Right lobe of liver (tissue), 6 donors: ENCODE results near the gene DOCK2. TPM values are rescaled to one million over a fixed set of nuclear protein-coding genes. Genes with fewer than 3 reads are reported as not detected.

Source experiments
- ATAC-seq, 4 donors: fragments of 200-7000 bp; cut with Tn5 transposase; one replicate each; pipeline ENCODE4 v1.9.1; 2020; ENCODE audit warnings: mild to moderate bottlenecking in 4 of 4, moderate library complexity in 4 of 4
- DNase-seq, 3 donors: peaks; one replicate each; pipeline ENCODE4 v3.0.0-alpha.2; 2020
- H3K27ac ChIP-seq, 3 donors: fragments of 200-600 bp; one replicate each; pipeline ENCODE4 v1.8.0; 2022
- H3K27me3 ChIP-seq, 2 donors: fragments of 200-600 bp; one replicate each; pipeline ENCODE4 v1.8.0; 2022
- H3K36me3 ChIP-seq, 4 donors: fragments of 200-600 bp; sonication (generic) in 1 of 4; one replicate each; pipeline versions ENCODE4 v1.5.1 to v1.8.0; 2017 to 2022; ENCODE audit warnings: control low read depth in 1 of 4
- H3K4me1 ChIP-seq, 4 donors: fragments of 200-600 bp; sonication (generic) in 1 of 4; one replicate each; pipeline versions ENCODE4 v1.5.1 to v1.8.0; 2017 to 2022; ENCODE audit warnings: control low read depth in 1 of 4
- H3K4me3 ChIP-seq, 3 donors: fragments of 200-600 bp; one replicate each; pipeline ENCODE4 v1.8.0; 2022
- H3K9me3 ChIP-seq, 4 donors: fragments of 200-600 bp; sonication (generic) in 1 of 4; one replicate each; pipeline versions ENCODE4 v1.5.1 to v1.8.0; 2017 to 2022; ENCODE audit warnings: control low read depth in 1 of 4
- POLR2A ChIP-seq: fragments of 450-650 bp; IDR thresholded peaks from one replicate; pipeline ENCODE4 v1.6.1; 2017; ENCODE audit warnings: antibody characterized with exemption, mild to moderate bottlenecking
- WGBS: methylation state at CpG from one replicate; pipeline ENCODE4 v1.1.6; 2018; ENCODE audit warnings: low coverage, low lambda C conversion rate; ENCODE audit not compliant: insufficient coverage; ENCODE audit errors: missing lambda C conversion rate; 5-methylcytosine and 5-hydroxymethylcytosine counted together
- intact Hi-C, 2 donors: fragments of 100-400 bp; cut with DNase I; formaldehyde crosslinking; loops; one replicate each; pipeline versions ENCODE4 v1.11.2 to v1.14.1; 2022
- total RNA-seq, 6 experiments: library from RNA; depleted of rRNA in 2 of 6; stranded (reverse); fragments of >200 nt in 2 of 6; fragmentation: NEBNext Ultra II Directional in 3 of 6; extraction: Animal tissue kit (Norgen Biotek cat#: 25700) in 3 of 6; gene quantifications; one replicate each; pipeline versions ENCODE4 v1.1.0 to v1.2.4, GENCODE V29; 2016 to 2023
- TF ChIP-seq, protein P1 (sequence below), 4 donors: fragments of 200-600 bp in 3 of 4; fragments of 450-650 bp in 1 of 4; IDR thresholded peaks; one replicate each; pipeline versions ENCODE4 v1.5.1 to v1.8.0; 2016 to 2022; ENCODE audit warnings: antibody characterized with exemption in 4 of 4, mild to moderate bottlenecking in 2 of 4
- donor health status: DM: no; HTN: yes; CAD: no.
- donor health status: DM: no; HTN: no; CAD: no.
- donor health status: DM: no; HTN: no; CAD: no.
- donor health status: DM: no; HTN: yes; CAD: no.
- donor health status: DM: no; HTN: yes; CAD: no.

Gene DOCK2
- total RNA-seq, 6 experiments from 2014 or later, result 5.0 to 14.5 (median 7.4) TPM

DNA sequence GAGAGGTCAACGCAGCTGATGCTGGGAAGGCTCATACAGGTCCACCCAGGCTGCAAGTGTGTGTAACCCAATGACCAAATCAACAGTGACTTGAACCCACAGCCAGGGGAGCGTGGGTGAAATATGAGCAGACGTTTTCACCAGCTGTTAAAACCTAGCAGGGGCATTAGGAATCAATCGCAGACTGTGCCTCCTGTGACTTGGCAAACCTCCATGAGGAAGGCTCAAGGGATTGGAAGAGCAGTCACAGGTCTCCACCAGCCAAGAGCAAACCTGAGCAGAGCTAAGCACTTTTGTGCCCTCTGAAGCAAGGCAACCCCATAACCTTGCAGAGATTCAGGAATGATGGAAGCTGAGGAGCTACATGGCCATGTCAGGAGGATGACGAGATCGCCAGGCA, 317.7 kb downstream of the DOCK2 start:
- Histone ChIP-seq H3K4me1 (no peaks in the 10 kb centered on the region), H3K9me3 (no peaks in the 10 kb centered on the region), H3K27me3 (no peaks in the 10 kb centered on the region), H3K4me3 (no peak overlapping the region), H3K27ac (no peak overlapping the region), H3K36me3 (no peaks in the 10 kb centered on the region)
- intact Hi-C loops, result no loop called here
- DNase-seq (no peak), ATAC-seq (no peak)
- no peak for TF ChIP-seq POLR2A
- TF ChIP-seq, protein P1, sequence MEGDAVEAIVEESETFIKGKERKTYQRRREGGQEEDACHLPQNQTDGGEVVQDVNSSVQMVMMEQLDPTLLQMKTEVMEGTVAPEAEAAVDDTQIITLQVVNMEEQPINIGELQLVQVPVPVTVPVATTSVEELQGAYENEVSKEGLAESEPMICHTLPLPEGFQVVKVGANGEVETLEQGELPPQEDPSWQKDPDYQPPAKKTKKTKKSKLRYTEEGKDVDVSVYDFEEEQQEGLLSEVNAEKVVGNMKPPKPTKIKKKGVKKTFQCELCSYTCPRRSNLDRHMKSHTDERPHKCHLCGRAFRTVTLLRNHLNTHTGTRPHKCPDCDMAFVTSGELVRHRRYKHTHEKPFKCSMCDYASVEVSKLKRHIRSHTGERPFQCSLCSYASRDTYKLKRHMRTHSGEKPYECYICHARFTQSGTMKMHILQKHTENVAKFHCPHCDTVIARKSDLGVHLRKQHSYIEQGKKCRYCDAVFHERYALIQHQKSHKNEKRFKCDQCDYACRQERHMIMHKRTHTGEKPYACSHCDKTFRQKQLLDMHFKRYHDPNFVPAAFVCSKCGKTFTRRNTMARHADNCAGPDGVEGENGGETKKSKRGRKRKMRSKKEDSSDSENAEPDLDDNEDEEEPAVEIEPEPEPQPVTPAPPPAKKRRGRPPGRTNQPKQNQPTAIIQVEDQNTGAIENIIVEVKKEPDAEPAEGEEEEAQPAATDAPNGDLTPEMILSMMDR (IDR thresholded peaks at IDR 0.05), result no peak
- 58% methylated on average over 6 of the region's 6 CpGs for WGBS

DNA sequence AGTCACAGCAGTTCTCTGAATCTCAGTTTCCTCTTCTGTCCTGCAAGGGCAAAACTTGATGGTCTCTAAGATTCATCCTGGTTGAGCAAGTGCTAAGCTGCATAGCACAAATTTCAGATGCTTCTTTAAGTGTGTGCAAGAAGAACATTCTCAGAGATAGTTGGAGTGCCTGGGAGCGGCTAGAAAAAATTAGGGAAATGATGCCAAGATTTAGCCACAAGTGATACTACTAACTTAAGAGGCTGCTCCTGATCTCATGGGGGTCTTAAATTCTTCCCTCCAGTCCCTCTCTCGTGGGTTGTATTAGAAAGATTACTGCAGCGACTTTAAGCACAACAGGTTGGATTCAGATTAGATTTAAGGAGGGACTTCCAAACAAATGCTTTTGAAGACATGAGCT, 319.1 kb downstream of the DOCK2 start:
- Histone ChIP-seq H3K4me1 (no peaks in the 10 kb centered on the region), H3K4me3 (no peak overlapping the region), H3K9me3 (no peaks in the 10 kb centered on the region), H3K27ac (no peak overlapping the region), H3K36me3 (no peaks in the 10 kb centered on the region), H3K27me3 (no peaks in the 10 kb centered on the region)
- WGBS, result 62% methylated on average over 3 of the region's 3 CpGs
- intact Hi-C loops, result no loop called here
- DNase-seq, result no peak
- TF ChIP-seq, protein P1 (IDR thresholded peaks at IDR 0.05), result no peak
- TF ChIP-seq POLR2A, result no peak
- ATAC-seq, result no peak

DNA sequence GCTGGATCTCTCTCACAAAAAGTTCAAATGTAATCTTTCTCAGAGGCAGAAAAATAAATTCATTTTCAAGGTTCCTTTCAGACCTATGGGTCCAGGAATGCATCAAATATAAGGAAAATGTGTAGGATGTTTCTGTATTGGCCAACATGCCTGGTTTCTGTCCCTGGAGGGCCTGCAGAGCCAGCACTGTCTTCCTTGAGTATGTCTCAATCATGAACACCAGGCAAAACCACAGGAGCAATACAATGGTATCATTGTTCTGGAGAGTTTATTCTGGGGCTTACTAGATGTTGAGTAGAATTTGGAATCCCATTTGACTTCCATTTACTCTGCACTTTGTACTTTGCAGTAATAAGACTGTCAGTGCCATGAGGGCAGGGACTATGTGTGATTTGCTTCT, 319.7 kb downstream of the DOCK2 start:
- Histone ChIP-seq H3K27me3 (no peaks in the 10 kb centered on the region), H3K4me1 (no peaks in the 10 kb centered on the region), H3K9me3 (no peaks in the 10 kb centered on the region), H3K4me3 (no peak overlapping the region), H3K27ac (no peak overlapping the region), H3K36me3 (no peaks in the 10 kb centered on the region)
- DNase-seq (no peak), ATAC-seq (no peak)
- intact Hi-C loops, result no loop called here
- TF ChIP-seq POLR2A, result no peak
- TF ChIP-seq, protein P1 (IDR thresholded peaks at IDR 0.05), result no peak

DNA sequence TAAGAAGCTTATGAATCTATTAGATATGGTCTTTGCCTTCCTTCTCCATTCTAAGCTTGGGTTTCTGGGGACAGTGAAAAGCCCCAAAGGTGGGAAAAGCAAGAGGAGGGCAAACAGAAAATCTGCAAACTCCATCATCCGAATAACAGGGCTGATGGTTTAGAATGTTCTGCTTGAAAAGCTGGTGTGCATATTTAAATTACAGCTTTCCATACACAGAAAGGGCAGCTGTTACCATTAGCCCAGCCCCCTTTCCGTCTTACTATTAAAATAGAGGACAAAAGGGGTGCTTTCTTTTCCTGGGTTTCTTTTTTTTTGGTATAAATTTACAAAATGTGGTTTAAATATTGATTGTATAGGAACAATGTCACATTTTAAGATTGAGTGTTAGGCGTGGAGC, 321.2 kb downstream of the DOCK2 start:
- no peak for ATAC-seq
- Histone ChIP-seq H3K27me3 (no peaks in the 10 kb centered on the region), H3K9me3 (no peaks in the 10 kb centered on the region), H3K4me3 (no peak overlapping the region), H3K36me3 (no peaks in the 10 kb centered on the region), H3K27ac (no peak overlapping the region), H3K4me1 (no peaks in the 10 kb centered on the region)
- intact Hi-C loops, result no loop called here
- 41% methylated on average over 3 of the region's 3 CpGs for WGBS
- DNase-seq, result no peak
- no peak for TF ChIP-seq POLR2A
- TF ChIP-seq, protein P1 (IDR thresholded peaks at IDR 0.05), result no peak

DNA sequence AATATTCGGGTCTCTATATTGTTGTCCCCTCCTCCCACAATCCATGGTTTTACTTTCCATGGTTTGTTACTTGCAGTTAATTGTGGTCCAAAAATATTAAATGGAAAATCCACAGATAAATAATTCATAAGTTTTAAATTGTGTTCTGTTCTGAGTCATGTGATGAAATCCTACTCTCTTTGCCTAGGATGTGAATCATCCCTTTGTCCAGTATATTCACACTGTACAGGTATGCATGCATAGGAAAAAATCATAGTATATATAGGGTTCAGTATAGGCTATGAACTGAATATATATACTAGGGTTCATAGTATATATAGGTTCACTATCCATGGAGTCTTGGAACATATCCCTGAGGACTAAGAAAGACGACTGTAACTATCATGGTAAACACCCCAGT, 323.6 kb downstream of the DOCK2 start:
- WGBS, result 77% methylated on average over 2 of the region's 2 CpGs
- Histone ChIP-seq H3K27ac (no peak overlapping the region), H3K4me1 (no peaks in the 10 kb centered on the region), H3K9me3 (no peaks in the 10 kb centered on the region), H3K27me3 (no peaks in the 10 kb centered on the region), H3K4me3 (no peak overlapping the region), H3K36me3 (no peaks in the 10 kb centered on the region)
- intact Hi-C loops, result no loop called here
- ATAC-seq, result no peak
- TF ChIP-seq, protein P1 (IDR thresholded peaks at IDR 0.05), result no peak
- TF ChIP-seq POLR2A, result no peak
- no peak for DNase-seq
